A673 (cell line): Measurements from ENCODE around the gene OSM. TPM values are rescaled to one million over a fixed set of nuclear protein-coding genes. Genes with fewer than 3 reads are reported as not detected.

Source experiments
- BruUV-seq: library from RNA; stranded (reverse); fragments of 400-500 nt; replicated peaks from 2 replicates; lab custom pipeline; 2021; lab: Mats Ljungman, UMichigan
- CTCF ChIA-PET: fragments of 300-600 bp; sonication (Branson Sonifier 250); formaldehyde crosslinking; loops from one replicate; lab custom pipeline; 2022; ENCODE audit warnings: antibody characterized with exemption; lab: Charles Lee
- POLR2A ChIA-PET: fragments of 300-600 bp; sonication (Branson Sonifier 250); formaldehyde crosslinking; loops from one replicate; lab custom pipeline; 2022; ENCODE audit warnings: antibody characterized with exemption; ENCODE audit not compliant: low non-redundant PET; lab: Charles Lee
- DNase-seq: peaks from one replicate; pipeline ENCODE4 v3.0.0-alpha.2; 2015; ENCODE audit warnings: low spot score
- H3K27ac ChIP-seq: fragments of 200-600 bp; sonication (generic); 2 replicates; pipeline ENCODE4 v1.5.1; 2016; ENCODE audit warnings: mixed run types, low read depth, mild to moderate bottlenecking, mixed read lengths, antibody characterized with exemption, low read length; ENCODE audit not compliant: poor library complexity, severe bottlenecking
- H3K27me3 ChIP-seq: fragments of 200-600 bp; sonication (generic); replicated peaks from 2 replicates; pipeline ENCODE4 v1.6.1; 2017; ENCODE audit warnings: mixed run types, low read depth, mild to moderate bottlenecking, mixed read lengths, antibody characterized with exemption, low read length; ENCODE audit not compliant: insufficient read depth, poor library complexity
- H3K36me3 ChIP-seq: fragments of 200-600 bp; sonication (generic); 2 replicates; pipeline ENCODE4 v1.6.1; 2016; ENCODE audit warnings: mixed run types, mild to moderate bottlenecking, mixed read lengths, antibody characterized with exemption, low read length; ENCODE audit not compliant: insufficient read depth, poor library complexity, severe bottlenecking
- H3K4me1 ChIP-seq: fragments of 200-600 bp; sonication (generic); 2 replicates; pipeline ENCODE4 v1.6.1; 2017; ENCODE audit warnings: mixed run types, mild to moderate bottlenecking, mixed read lengths, antibody characterized with exemption, low read length; ENCODE audit not compliant: insufficient read depth, poor library complexity, severe bottlenecking
- H3K4me3 ChIP-seq: fragments of 200-600 bp; sonication (generic); 2 replicates; pipeline ENCODE4 v1.5.1; 2016; ENCODE audit warnings: low read depth, mixed run types, mild to moderate bottlenecking, mixed read lengths, low read length; ENCODE audit not compliant: poor library complexity, severe bottlenecking
- H3K9me3 ChIP-seq: fragments of 200-600 bp; sonication (generic); 2 replicates; pipeline ENCODE4 v1.6.1; 2016; ENCODE audit warnings: mixed run types, low read depth, mild to moderate bottlenecking, mixed read lengths, antibody characterized with exemption, low read length; ENCODE audit not compliant: poor library complexity, severe bottlenecking
- CTCF ChIP-seq: fragments of 300-800, 200-600 bp; sonication (generic); conservative IDR thresholded peaks from 2 replicates; pipeline ENCODE4 v1.5.1; 2017; ENCODE audit warnings: low read depth, mild to moderate bottlenecking, antibody characterized with exemption, low read length, moderate library complexity, mixed read lengths
- EZH2 ChIP-seq: fragments of 200-600 bp; sonication (generic); IDR thresholded peaks from 2 replicates; pipeline ENCODE4 v1.6.1; 2017; ENCODE audit warnings: borderline replicate concordance, low read depth, mild to moderate bottlenecking, mixed read lengths, antibody characterized with exemption, low read length; ENCODE audit not compliant: poor library complexity, severe bottlenecking
- intact Hi-C: fragments of 100-400 bp; cut with micrococcal nuclease; formaldehyde crosslinking; loops from one replicate; pipeline ENCODE4 v1.10.0; 2022; ENCODE audit not compliant: unreplicated experiment
- total RNA-seq: library from RNA; stranded (reverse); gene quantifications from 2 replicates; pipeline ENCODE4 v1.2.3, GENCODE V29; 2021

Gene OSM
- total RNA-seq, 1 experiment from 2014 or later, result not detected

GRCh38 chr22:30262112-30262511 lies 4.5 kb downstream of the OSM start:
- ChIA-PET POLR2A (no interaction called here), CTCF (no interaction called here)
- Histone ChIP-seq H3K9me3 (no peaks in the 10 kb centered on the region), H3K27ac (no peak overlapping the region), H3K4me3 (no peak overlapping the region), H3K4me1 (no peaks in the 10 kb centered on the region), H3K36me3 (no peaks in the 10 kb centered on the region), H3K27me3 (no peaks in the 10 kb centered on the region)
- no TSS peak for BruUV-seq
- no peak for DNase-seq
- intact Hi-C loops, result loop anchor here (2.0 kb wide), 1 partner anchor 125 kb away; the partner anchor contains the start of gene RNF215
- TF ChIP-seq CTCF (no peak), EZH2 (no peak)

- intact Hi-C loops, result no loop called here
- Histone ChIP-seq H3K27me3 (no peaks in the 10 kb centered on the region), H3K36me3 (no peaks in the 10 kb centered on the region), H3K4me3 (no peak overlapping the region), H3K4me1 (no peaks in the 10 kb centered on the region), H3K9me3 (no peaks in the 10 kb centered on the region), H3K27ac (no peak overlapping the region)
- no peak for DNase-seq
- ChIA-PET POLR2A (no interaction called here), CTCF (interaction anchor here (0.6 to 1.3 kb wide), 3 partner anchors 22 to 196 kb away, joined by 3 to 10 read pairs (median 5); no protein-coding TSS in a partner anchor)
- TF ChIP-seq EZH2, result no peak
- TF ChIP-seq CTCF, result no peak
- no TSS peak for BruUV-seq
These were observed 5.5 kb downstream of the OSM start for GRCh38 chr22:30261134-30261533.

GRCh38 chr22:30260682-30261081 lies 6.0 kb downstream of the OSM start:
- no TSS peak for BruUV-seq
- POLR2A ChIA-PET, result no interaction called here

More at GRCh38 chr22:30260682-30261081, 6.0 kb downstream of the OSM start:
- no peak for TF ChIP-seq EZH2
- no peak for TF ChIP-seq CTCF
- DNase-seq, result no peak
- no peaks in the 10 kb centered on the region for H3K36me3 ChIP-seq
- H3K4me1 ChIP-seq, result no peaks in the 10 kb centered on the region
- intact Hi-C loops, result no loop called here
- CTCF ChIA-PET, result interaction anchor here (0.6 to 1.3 kb wide), 2 partner anchors 130 to 197 kb away, joined by 3 to 10 read pairs; no protein-coding TSS in a partner anchor
- H3K9me3 ChIP-seq, result no peaks in the 10 kb centered on the region
- H3K27me3 ChIP-seq, result no peaks in the 10 kb centered on the region
- H3K27ac ChIP-seq, result no peak overlapping the region
- H3K4me3 ChIP-seq, result no peak overlapping the region
